H9 (cell line): Measurements from ENCODE around the gene NID1. TPM values are rescaled to one million over a fixed set of nuclear protein-coding genes. Genes with fewer than 3 reads are reported as not detected.

ENCODE experiments used
- DNase-seq: peaks from one replicate; pipeline ENCODE4 v3.0.0-alpha.2; 2017
- H2AFZ ChIP-seq: one replicate; pipeline ENCODE4 v1.6.1; 2013; ENCODE audit warnings: mild to moderate bottlenecking, low read length, control low read depth, moderate library complexity
- H2AK5ac ChIP-seq: 2 replicates; pipeline ENCODE4 v1.6.1; 2013; ENCODE audit warnings: low read length, control low read depth, mixed read lengths; ENCODE audit not compliant: insufficient read length
- H2BK120ac ChIP-seq: one replicate; pipeline ENCODE4 v1.6.1; 2013; ENCODE audit warnings: low read depth, mild to moderate bottlenecking, low read length, control low read depth, inconsistent platforms; ENCODE audit not compliant: poor library complexity, severe bottlenecking
- H2BK12ac ChIP-seq: 2 replicates; pipeline ENCODE4 v1.6.1; 2013; ENCODE audit warnings: low read length, control low read depth, mixed read lengths, low read depth; ENCODE audit not compliant: insufficient read length
- H2BK15ac ChIP-seq: 2 replicates; pipeline ENCODE4 v1.6.1; 2013; ENCODE audit warnings: low read depth, low read length, control low read depth
- H2BK20ac ChIP-seq: one replicate; pipeline ENCODE4 v1.6.1; 2013; ENCODE audit warnings: low read depth, mild to moderate bottlenecking, low read length, control low read depth, inconsistent platforms; ENCODE audit not compliant: poor library complexity, severe bottlenecking
- H2BK5ac ChIP-seq: 2 replicates; pipeline ENCODE4 v1.6.1; 2013; ENCODE audit warnings: low read length, control low read depth, mixed read lengths; ENCODE audit not compliant: insufficient read length
- H3K14ac ChIP-seq: 2 replicates; pipeline ENCODE4 v1.6.1; 2013; ENCODE audit warnings: low read length, control low read depth; ENCODE audit not compliant: insufficient read depth
- H3K18ac ChIP-seq: 2 replicates; pipeline ENCODE4 v1.6.1; 2013; ENCODE audit warnings: low read depth, mild to moderate bottlenecking, mixed read lengths, low read length, control low read depth; ENCODE audit not compliant: insufficient read length
- H3K23ac ChIP-seq: 2 replicates; pipeline ENCODE4 v1.6.1; 2013; ENCODE audit warnings: low read length, control low read depth, mixed read lengths, low read depth; ENCODE audit not compliant: insufficient read length
- H3K23me2 ChIP-seq: 2 replicates; pipeline ENCODE4 v1.6.1; 2013; ENCODE audit warnings: low read depth, mild to moderate bottlenecking, mixed read lengths, low read length, control low read depth; ENCODE audit not compliant: insufficient read length, poor library complexity, severe bottlenecking
- H3K27ac ChIP-seq: 2 replicates; pipeline ENCODE4 v1.5.1; 2013; ENCODE audit warnings: low read length, control low read depth, mixed read lengths, low read depth; ENCODE audit not compliant: insufficient read length
- H3K27me3 ChIP-seq: 2 replicates; pipeline ENCODE4 v1.6.1; 2013; ENCODE audit warnings: low read length, control low read depth, inconsistent platforms; ENCODE audit not compliant: insufficient read depth
- H3K4ac ChIP-seq: 2 replicates; pipeline ENCODE4 v1.6.1; 2013; ENCODE audit warnings: low read depth, mild to moderate bottlenecking, control low read depth, inconsistent platforms, low read length, moderate library complexity
- H3K4me1 ChIP-seq: 2 replicates; pipeline ENCODE4 v1.6.1; 2013; ENCODE audit warnings: low read length, control low read depth, inconsistent platforms; ENCODE audit not compliant: insufficient read depth
- H3K4me2 ChIP-seq: 2 replicates; pipeline ENCODE4 v1.6.1; 2013; ENCODE audit warnings: low read length, control low read depth, mixed read lengths; ENCODE audit not compliant: insufficient read length, insufficient read depth
- H3K56ac ChIP-seq: 2 replicates; pipeline ENCODE4 v1.6.1; 2013; ENCODE audit warnings: low read depth, mild to moderate bottlenecking, mixed read lengths, low read length, control low read depth; ENCODE audit not compliant: insufficient read length
- H3K79me1 ChIP-seq: 2 replicates; pipeline ENCODE4 v1.6.1; 2013; ENCODE audit warnings: low read depth, mild to moderate bottlenecking, moderate library complexity, low read length, control low read depth, inconsistent platforms; ENCODE audit not compliant: insufficient read depth, poor library complexity, severe bottlenecking
- H3K79me2 ChIP-seq: 2 replicates; pipeline ENCODE4 v1.6.1; 2013; ENCODE audit warnings: low read length, control low read depth, inconsistent platforms; ENCODE audit not compliant: insufficient read depth
- H3K9ac ChIP-seq: 2 replicates; pipeline ENCODE4 v1.6.1; 2013; ENCODE audit warnings: low read length, control low read depth, mixed read lengths; ENCODE audit not compliant: insufficient read length; ENCODE audit errors: extremely low read depth
- H3K9me3 ChIP-seq: one replicate; pipeline ENCODE4 v1.6.1; 2013; ENCODE audit warnings: low read depth, low read length, inconsistent platforms; ENCODE audit not compliant: control insufficient read depth
- H3T11ph ChIP-seq: one replicate; pipeline ENCODE4 v1.6.1; 2013; ENCODE audit warnings: mild to moderate bottlenecking, low read length, control low read depth, inconsistent platforms
- H4K20me1 ChIP-seq: one replicate; pipeline ENCODE4 v1.6.1; 2013; ENCODE audit not compliant: control insufficient read depth, insufficient read length, insufficient read depth
- H4K5ac ChIP-seq: 2 replicates; pipeline ENCODE4 v1.6.1; 2013; ENCODE audit warnings: low read depth, mild to moderate bottlenecking, mixed read lengths, low read length, control low read depth; ENCODE audit not compliant: insufficient read length
- H4K8ac ChIP-seq: replicated peaks from 2 replicates; pipeline ENCODE4 v1.6.1; 2013; ENCODE audit warnings: low read length, control low read depth, mixed read lengths, low read depth; ENCODE audit not compliant: insufficient read length
- H4K91ac ChIP-seq: 2 replicates; pipeline ENCODE4 v1.6.1; 2013; ENCODE audit warnings: low read depth, mild to moderate bottlenecking, moderate library complexity, mixed read lengths, low read length, control low read depth; ENCODE audit not compliant: insufficient read length
- H3K27ac Mint-ChIP-seq, 3 experiments: 2 replicates in 2 of 3; 3 replicates in 1 of 3; pipeline ENCODE4 v1.8.0; 2020 to 2021; ENCODE audit warnings: mixed read lengths in 3 of 3, mild to moderate bottlenecking in 1 of 3, moderate library complexity in 1 of 3
- H3K27me3 Mint-ChIP-seq: 2 replicates; pipeline ENCODE4 v1.8.0; 2021; ENCODE audit warnings: low read depth, mild to moderate bottlenecking, moderate library complexity, mixed read lengths
- H3K36me3 Mint-ChIP-seq, 3 experiments: 2 replicates in 2 of 3; 3 replicates in 1 of 3; pipeline ENCODE4 v1.8.0; 2020 to 2021; ENCODE audit warnings: low read depth in 3 of 3, mixed read lengths in 3 of 3; ENCODE audit not compliant: insufficient read depth in 1 of 3
- H3K4me1 Mint-ChIP-seq, 2 experiments: 2 replicates each; pipeline ENCODE4 v1.8.0; 2020; ENCODE audit warnings: mixed read lengths in 2 of 2
- H3K4me3 Mint-ChIP-seq, 2 experiments: 2 replicates in 1 of 2; 3 replicates in 1 of 2; pipeline ENCODE4 v1.8.0; 2020 to 2021; ENCODE audit warnings: mild to moderate bottlenecking in 2 of 2, mixed read lengths in 2 of 2, moderate library complexity in 1 of 2
- H3K9me3 Mint-ChIP-seq, 2 experiments: 2 replicates in 1 of 2; 3 replicates in 1 of 2; pipeline ENCODE4 v1.8.0; 2020; ENCODE audit warnings: mild to moderate bottlenecking in 2 of 2, mixed read lengths in 2 of 2, moderate library complexity in 1 of 2
- CTCF ChIP-seq: fragments of 200-600 bp; sonication (generic); conservative IDR thresholded peaks from 3 replicates; pipeline ENCODE4 v1.8.0; 2021; ENCODE audit warnings: antibody characterized with exemption, mild to moderate bottlenecking
- WGBS: extraction: QIAGEN DNeasy Blood & Tissue Kit; methylation state at CpG from one replicate; pipeline ENCODE4 v1.1.7; 2013; ENCODE audit warnings: missing lambda C conversion rate, low lambda C conversion rate, mixed read lengths; ENCODE audit not compliant: insufficient read length; ENCODE audit errors: extremely low coverage; 5-methylcytosine and 5-hydroxymethylcytosine counted together
- total RNA-seq: library from RNA; stranded (reverse); gene quantifications from 2 replicates; pipeline ENCODE4 v1.2.1, GENCODE V29; 2021

NID1 gene
- total RNA-seq, 1 experiment from 2014 or later = 28.5 TPM

GRCh38 chr1:235951661-235952060 lies 113.2 kb downstream of the NID1 start:
- WGBS = no CpG with 5 or more reads among the region's 4 CpGs
- Histone ChIP-seq H2AFZ (no peak overlapping the region), H4K8ac (no peak overlapping the region), H3K23ac (no peak overlapping the region), H3K18ac (no peak overlapping the region), H3K4me2 (no peak overlapping the region), H3K56ac (no peak overlapping the region), H2BK5ac (no peak overlapping the region), H3T11ph (no peak overlapping the region), H3K79me2 (no peaks in the 10 kb centered on the region), H2AK5ac (no peak overlapping the region), H3K9ac (no peak overlapping the region), H3K9me3 (no peaks in the 10 kb centered on the region), H3K14ac (no peak overlapping the region), H3K27ac (no peak overlapping the region), H3K79me1 (no peaks in the 10 kb centered on the region), H4K20me1 (no peaks in the 10 kb centered on the region), H3K4me1 (no peaks in the 10 kb centered on the region), H2BK12ac (no peak overlapping the region), H4K5ac (no peak overlapping the region), H4K91ac (no peak overlapping the region), H3K23me2 (no peaks in the 10 kb centered on the region), H2BK20ac (no peak overlapping the region), H2BK15ac (no peak overlapping the region), H3K27me3 (no peaks in the 10 kb centered on the region), H3K4ac (no peak overlapping the region), H2BK120ac (no peak overlapping the region)
- no peak for DNase-seq
- Mint-ChIP-seq H3K36me3 (no peaks in the 10 kb centered on the region), H3K27me3 (no peaks in the 10 kb centered on the region; the same call in 1 of the 2 replicates), H3K4me1 (peaks cover 0 to 6% of the 10 kb centered on the region in 2 experiments; a peak in 1 of 4 replicates), H3K4me3 (no peak overlapping the region), H3K27ac (no peak overlapping the region), H3K9me3 (no peaks in the 10 kb centered on the region; a peak in 1 of 5 replicates)
- no peak for TF ChIP-seq CTCF
